H4 (cell line): ENCODE measurements around the gene TGFBR1. TPM values are rescaled to one million over a fixed set of nuclear protein-coding genes. Genes with fewer than 3 reads are reported as not detected.

Experiments
- DNase-seq: peaks from one replicate; pipeline ENCODE4 v3.0.0-alpha.2; 2015; ENCODE audit warnings: low spot score
- total RNA-seq: library from RNA; depleted of rRNA; stranded (reverse); fragments of >200 nt; shearing (Covaris generic); gene quantifications from 2 replicates; pipeline ENCODE4 v1.2.3, GENCODE V29; 2014

TGFBR1 gene
- total RNA-seq, 1 experiment from 2014 or later: 35.7 TPM

DNA sequence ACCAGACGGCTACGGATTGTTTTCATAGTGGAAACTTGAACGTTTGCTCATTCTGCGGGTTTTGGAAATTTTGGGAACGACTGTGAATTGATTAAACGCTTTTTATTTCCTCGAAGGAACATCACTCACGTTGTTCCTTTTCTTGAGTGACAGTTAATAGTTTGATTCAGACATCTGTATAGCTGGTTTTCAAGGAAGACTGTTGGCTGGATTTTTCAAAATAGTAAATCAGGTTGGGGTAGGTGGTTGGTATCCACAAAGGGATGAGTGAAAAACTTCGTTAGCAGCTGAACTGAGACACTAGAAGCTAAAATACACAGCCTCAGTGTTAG lies 1.1 kb downstream of the TGFBR1 start:
- DNase-seq: no peak

DNA sequence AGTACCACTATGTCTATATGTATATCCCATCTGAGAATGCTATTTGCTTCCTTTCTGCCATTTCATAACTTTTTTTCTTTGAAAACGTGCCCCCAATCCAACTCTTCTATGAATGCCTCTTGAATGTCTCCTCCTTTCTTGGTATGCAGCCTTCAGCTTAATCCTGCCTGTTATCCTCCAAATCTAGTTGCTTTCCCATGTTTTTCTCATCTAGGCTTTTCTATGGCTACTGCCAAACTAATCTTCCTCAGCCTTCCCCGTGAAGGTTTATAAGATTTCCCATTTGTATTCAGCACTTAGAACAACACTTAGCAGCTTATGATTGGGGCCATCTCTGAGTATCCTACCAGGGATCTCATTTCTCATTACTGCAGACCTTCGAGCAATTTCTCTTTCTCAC lies 2.5 kb downstream of the TGFBR1 start:
- no peak for DNase-seq

- no peak for DNase-seq
Observed at GRCh38 chr9:99108131-99108530, 3.2 kb downstream of the TGFBR1 start.

DNA sequence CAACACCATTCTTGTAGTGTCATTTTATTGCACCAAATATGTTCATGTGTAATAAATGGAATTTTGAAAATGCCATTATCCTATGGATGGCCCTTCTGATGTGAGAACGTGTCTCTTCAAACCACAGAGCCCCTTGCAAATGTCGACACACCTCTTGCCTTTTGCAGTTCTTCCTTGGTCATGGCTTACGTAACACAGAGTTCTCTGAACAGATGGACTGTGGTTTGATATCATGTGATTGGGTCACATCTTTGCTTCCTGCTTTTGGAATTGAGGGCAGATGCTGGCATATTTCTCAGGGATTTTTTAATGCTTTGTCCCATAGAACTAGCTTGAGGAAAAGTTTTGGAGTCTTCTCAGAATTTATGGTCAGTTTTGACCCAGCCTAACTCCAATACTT lies 4.6 kb downstream of the TGFBR1 start:
- peak; percentile 75 for DNase-seq

- no peak for DNase-seq
Observed at GRCh38 chr9:99112750-99113413, 8.0 kb downstream of the TGFBR1 start.

- DNase-seq: no peak
Observed at GRCh38 chr9:99113414-99114048, 8.6 kb downstream of the TGFBR1 start.

- no peak for DNase-seq
Observed at GRCh38 chr9:99114049-99114440, 9.1 kb downstream of the TGFBR1 start.

DNA sequence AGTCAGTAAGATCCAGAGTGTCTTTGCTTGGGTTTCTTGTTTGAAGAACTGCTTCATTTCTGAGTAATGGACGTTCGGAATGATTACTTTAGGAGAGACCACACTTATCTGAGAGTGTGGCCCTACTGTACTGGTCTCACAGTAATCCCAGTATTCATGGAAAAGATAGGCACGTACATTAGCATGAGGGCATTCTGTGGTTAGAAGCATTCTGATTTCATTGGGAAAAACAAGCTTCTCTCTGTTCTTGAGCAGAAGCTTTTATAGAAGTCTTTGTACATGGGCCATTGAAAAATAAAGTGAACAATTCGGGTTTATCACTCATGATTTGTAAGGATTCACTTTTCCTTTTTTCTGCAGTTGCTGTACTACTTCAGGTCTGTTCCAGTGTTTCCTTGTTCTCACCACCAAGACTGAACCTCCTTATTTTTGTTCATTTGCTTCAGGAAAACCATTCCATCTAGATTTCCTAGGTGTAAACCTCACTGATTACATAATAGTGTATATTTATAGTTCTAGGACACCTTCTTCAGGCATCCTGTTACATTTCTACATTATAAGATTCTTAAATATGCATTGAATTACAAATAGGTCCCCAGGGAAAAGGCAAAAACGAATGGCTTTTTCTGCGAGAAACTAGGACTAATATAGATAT lies 10.1 kb downstream of the TGFBR1 start:
- DNase-seq: no peak

DNA sequence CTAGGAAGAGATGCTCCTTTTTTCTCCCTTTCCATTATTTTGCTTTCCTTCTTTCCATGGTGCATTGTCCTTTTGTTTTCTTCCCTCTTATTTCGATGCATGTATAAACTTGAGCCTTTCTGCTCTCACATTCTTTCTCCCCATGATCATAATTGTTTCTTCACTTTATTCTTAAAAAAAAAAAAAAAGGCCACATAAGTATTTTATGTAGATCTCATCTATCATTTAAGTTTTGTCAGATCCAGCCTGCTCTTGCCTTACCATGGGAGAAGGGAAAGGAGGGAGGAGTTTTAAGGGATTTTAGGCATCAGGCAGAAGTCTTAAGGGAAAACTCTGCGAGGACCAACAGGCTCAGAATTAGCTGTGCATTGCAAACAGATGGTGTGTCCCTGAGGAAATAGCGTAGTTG lies 11.1 kb downstream of the TGFBR1 start:
- no peak for DNase-seq

GRCh38 chr9:99118782-99119466 lies 14.0 kb downstream of the TGFBR1 start:
- DNase-seq: no peak

DNA sequence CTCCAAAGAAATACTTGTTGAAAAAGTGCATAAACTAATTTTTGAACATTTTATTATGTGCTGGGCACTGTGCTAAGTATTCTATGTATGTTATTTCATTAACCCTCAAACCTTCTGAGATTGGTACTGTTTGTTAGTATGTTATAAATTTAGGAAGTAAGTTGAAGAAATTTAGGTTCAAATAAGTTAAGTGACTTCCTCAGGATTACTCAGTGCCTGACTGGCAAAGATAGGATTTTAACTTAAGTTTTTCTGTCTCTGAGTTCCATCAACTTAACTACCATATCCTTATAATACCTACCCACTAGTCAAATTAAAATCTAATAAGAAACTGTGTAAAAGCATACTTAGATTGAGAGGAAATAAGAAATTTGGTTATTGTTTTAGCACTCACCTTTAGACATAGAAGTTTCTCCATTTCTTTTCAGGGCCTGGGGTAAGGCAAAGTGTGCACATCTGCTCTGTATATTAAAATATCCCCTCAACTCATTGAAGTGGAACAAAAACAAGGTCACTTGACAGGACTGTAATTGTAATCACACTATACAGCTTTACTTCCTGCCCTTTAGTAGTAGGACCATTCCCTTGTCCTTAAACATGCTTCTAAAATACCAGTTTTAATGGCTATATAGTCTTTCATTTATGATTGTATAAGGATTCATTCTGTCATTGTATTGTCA lies 15.2 kb downstream of the TGFBR1 start:
- no peak for DNase-seq

- DNase-seq: no peak
Observed at GRCh38 chr9:99121604-99122003, 16.7 kb downstream of the TGFBR1 start.

DNA sequence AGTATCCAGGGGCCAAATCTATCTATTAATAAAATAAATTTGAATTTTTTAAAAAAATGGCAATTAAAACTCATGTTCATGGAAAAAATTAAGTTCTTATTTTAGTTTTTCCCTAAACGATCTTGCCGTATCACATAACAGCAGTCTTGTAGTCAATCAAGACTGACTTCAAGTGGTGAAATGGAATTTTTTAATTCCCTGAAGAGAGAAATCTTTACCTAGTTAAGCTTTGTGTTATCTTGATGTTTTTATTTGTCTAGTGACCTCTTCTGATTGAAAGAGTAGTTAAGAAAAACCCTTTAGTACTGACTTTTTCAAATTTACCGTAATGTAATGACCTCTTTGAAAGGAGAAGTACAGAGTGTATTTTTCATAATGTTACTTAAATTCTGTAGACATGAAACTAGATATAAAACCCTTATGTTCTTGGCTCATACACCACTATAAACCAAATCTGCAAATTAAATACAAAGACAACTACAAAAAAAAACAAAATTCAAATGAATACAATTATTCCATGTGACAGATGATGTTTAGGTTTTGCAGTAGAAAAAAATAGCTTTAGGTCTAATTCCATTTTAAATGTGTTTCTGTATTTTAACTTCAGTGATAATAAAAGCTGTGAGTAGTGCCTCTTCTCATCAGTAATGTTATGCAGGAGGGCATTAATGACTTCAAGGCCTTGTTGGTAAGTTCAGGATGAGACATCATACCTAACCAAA lies 19.8 kb downstream of the TGFBR1 start:
- DNase-seq: no peak

GRCh38 chr9:99125446-99125845 lies 20.5 kb downstream of the TGFBR1 start:
- DNase-seq: no peak

- no peak for DNase-seq
Observed at GRCh38 chr9:99126312-99126711, 21.4 kb downstream of the TGFBR1 start.

DNA sequence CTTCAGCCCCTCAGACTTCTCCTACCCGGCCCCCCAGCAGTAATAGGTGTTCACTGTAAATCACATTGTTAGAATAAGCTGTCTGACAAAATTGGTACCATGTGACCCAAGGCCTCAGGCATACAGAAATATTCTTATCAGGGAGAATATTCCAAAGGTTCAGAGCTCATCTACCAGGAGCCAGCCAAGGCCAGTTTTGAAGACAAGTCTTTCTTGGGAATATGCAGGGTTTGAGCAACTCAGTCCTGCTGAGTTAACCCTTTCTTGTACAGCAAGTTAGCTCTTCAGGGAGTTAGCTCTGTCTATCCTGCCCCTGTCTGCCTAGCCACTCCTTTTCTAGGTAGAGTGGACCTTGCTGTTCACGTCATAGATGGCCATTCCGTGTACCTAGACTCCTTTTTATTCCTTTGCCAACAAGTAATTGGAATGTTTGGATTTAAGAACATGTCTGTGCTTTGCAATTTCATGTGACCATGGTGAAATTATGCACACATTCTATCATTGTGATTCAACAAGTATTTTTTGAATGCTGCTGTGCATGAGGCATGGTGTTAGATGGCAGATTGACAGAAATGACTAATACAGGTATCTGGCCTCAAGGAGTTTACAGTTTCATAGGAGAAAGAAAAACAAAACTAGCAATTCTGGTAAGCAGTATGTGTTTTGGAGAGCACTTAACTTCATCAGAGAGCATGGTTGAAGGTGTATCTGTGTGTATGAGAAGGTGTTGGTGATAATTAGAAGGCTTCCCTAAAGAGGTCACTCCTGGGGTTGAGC lies 22.6 kb downstream of the TGFBR1 start:
- DNase-seq: no peak

DNA sequence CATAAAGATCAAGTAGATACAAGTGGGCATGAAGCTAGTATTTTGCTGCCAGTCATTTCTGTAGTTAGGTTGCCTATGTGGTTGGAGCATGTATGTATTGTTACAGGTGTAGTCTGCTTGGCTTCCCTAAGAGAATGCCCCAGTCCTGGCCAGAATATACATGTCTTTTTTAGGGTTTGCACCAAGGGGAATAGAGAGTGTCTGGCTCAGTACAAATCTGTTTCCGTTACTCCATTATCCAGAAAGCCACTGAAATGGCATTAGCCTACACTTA lies 23.2 kb downstream of the TGFBR1 start:
- no peak for DNase-seq

DNA sequence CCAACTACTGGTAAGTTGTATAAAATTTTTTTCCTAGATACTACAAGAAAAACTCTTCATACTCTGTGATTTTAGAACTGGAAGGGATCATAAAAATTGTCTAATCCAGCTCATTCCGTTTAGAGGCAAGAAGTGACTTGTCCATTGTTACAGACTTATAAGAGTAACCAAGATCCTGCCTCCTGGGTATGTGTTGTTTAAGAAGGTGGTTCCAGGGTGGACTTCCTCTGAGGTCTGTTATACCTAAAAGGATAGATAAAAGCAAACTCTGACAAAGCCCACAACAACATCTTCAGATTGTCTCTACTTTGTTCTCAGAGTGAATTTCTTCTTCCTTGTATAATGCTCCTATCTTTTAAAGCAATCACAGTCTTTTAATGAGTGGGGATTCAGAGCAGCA lies 24.2 kb downstream of the TGFBR1 start:
- no peak for DNase-seq

DNA sequence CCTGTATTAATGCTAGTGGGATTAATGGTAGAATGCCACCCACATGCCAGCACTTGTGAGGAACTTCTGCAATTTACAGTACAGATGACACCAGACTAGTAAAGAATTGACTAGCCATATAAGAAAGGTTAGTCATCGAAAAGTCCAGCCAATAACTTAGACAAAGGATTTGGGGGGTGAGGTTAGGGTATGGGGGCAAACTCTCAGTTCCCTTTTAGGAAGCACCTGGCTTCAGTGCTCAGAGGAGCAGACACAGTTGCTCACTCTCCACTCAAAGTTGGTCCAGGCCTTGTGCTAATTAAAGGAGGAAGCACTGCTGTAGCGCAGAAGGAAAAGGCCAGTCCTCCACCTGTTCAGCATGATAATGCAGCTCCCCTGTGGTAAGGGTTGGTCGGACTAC lies 25.2 kb downstream of the TGFBR1 start:
- no peak for DNase-seq

- DNase-seq: no peak
Observed at GRCh38 chr9:99133145-99133544, 28.2 kb downstream of the TGFBR1 start.

- no peak for DNase-seq
Observed at GRCh38 chr9:99134893-99135341, 30.0 kb downstream of the TGFBR1 start.
